Measurements from ENCODE around the gene MAGEB17.

DNA sequence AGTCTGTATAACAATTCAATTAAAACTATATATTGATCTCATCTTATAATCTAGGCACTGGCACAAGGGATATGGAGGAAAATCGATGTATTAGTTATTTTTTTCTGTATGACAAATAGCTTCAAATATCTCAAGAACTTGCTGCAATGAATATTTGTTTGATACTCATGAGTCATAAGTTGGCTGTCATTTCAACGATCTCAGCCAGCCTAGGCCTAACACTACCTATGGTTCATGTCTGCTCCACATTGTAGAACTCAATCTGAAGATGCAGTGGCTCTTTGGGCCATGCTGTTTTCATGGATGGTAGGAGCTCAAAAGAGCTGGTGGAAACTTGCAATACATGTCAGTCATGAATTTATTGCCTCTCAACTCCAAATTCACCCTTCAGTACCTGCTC is 44.7 kb downstream of the MAGEB17 start:
- TF ChIP-seq POLR2A (IDR thresholded peaks at IDR 0.05) (no peak), EP300 (IDR thresholded peaks at IDR 0.05) (no peak)
- TF ChIP-seq, protein P1, sequence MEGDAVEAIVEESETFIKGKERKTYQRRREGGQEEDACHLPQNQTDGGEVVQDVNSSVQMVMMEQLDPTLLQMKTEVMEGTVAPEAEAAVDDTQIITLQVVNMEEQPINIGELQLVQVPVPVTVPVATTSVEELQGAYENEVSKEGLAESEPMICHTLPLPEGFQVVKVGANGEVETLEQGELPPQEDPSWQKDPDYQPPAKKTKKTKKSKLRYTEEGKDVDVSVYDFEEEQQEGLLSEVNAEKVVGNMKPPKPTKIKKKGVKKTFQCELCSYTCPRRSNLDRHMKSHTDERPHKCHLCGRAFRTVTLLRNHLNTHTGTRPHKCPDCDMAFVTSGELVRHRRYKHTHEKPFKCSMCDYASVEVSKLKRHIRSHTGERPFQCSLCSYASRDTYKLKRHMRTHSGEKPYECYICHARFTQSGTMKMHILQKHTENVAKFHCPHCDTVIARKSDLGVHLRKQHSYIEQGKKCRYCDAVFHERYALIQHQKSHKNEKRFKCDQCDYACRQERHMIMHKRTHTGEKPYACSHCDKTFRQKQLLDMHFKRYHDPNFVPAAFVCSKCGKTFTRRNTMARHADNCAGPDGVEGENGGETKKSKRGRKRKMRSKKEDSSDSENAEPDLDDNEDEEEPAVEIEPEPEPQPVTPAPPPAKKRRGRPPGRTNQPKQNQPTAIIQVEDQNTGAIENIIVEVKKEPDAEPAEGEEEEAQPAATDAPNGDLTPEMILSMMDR (IDR thresholded peaks at IDR 0.05), result no peak

All from sigmoid colon (tissue), 4 donors.